SK-N-MC (cell line): ENCODE measurements around the gene POR.

Experiments used
- DNase-seq: peaks from one replicate; pipeline ENCODE4 v3.0.0-alpha.2; 2011; ENCODE audit warnings: low read depth, low spot score
- H3K27ac ChIP-seq: fragments of 200-600 bp; sonication (generic); 2 replicates; pipeline ENCODE4 v1.5.1; 2016; ENCODE audit warnings: mixed run types
- H3K36me3 ChIP-seq: fragments of 200-600 bp; sonication (generic); 2 replicates; pipeline ENCODE4 v1.6.1; 2017; ENCODE audit warnings: antibody characterized with exemption, low read length, mixed read lengths; ENCODE audit not compliant: insufficient read depth
- H3K4me3 ChIP-seq: fragments of 200-600 bp; sonication (generic); 2 replicates; pipeline ENCODE4 v1.5.1; 2016
- H3K9ac ChIP-seq: fragments of 200-600 bp; sonication (generic); 2 replicates; pipeline ENCODE4 v1.8.0; 2017; ENCODE audit warnings: mixed run types, mixed read lengths; ENCODE audit not compliant: insufficient read length
- H3K9me3 ChIP-seq: fragments of 200-600 bp; sonication (generic); 2 replicates; pipeline ENCODE4 v1.6.1; 2017; ENCODE audit warnings: low read depth, mild to moderate bottlenecking, antibody characterized with exemption, low read length, moderate library complexity, mixed read lengths
- EZH2 ChIP-seq: fragments of 200-600 bp; sonication (generic); IDR thresholded peaks from one replicate; pipeline ENCODE4 v1.6.1; 2017; ENCODE audit warnings: antibody characterized with exemption
- FOXP2 ChIP-seq: optimal IDR thresholded peaks from 2 replicates; pipeline ENCODE3; 2011; ENCODE audit warnings: mild to moderate bottlenecking, moderate library complexity; ENCODE audit not compliant: insufficient read depth; ENCODE audit errors: extremely low read length, control extremely low read depth
- POLR2AphosphoS5 ChIP-seq: IDR thresholded peaks from 2 replicates; pipeline ENCODE4 v1.6.1; 2012; ENCODE audit warnings: mild to moderate bottlenecking, low read depth, low read length, borderline replicate concordance

POR gene

DNA sequence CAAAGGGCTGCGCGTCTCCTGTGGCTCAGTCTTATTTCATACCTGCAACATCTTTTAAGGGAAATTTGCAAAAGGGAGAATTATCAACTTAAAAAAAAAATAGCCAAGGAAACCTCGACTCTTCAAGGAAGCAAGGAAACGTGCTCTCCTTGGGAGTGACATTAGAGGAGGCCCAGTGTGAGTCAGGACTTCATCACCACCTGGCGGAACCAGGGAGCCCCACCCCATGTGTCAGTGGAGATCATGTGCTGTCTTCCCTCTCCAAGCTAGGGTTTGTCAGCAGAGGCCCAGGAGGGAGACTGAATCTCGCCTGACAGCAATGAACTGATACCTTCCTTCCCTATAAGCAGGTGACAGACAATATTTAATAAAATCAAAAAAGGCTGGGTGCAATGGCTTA lies 28.9 kb downstream of the POR start:
- no peaks in the 10 kb centered on the region for H3K36me3 ChIP-seq
- H3K9me3 ChIP-seq = 0 out of 2 replicates have a peak, but pooled peaks cover 3% of the 10 kb centered on the region
- DNase-seq = no peak
- no peak overlapping the region for H3K27ac ChIP-seq
- no peak overlapping the region for H3K9ac ChIP-seq
- TF ChIP-seq POLR2AphosphoS5 = no peak
- TF ChIP-seq EZH2 = no peak
- TF ChIP-seq FOXP2 = no peak
- no peak overlapping the region for H3K4me3 ChIP-seq

DNA sequence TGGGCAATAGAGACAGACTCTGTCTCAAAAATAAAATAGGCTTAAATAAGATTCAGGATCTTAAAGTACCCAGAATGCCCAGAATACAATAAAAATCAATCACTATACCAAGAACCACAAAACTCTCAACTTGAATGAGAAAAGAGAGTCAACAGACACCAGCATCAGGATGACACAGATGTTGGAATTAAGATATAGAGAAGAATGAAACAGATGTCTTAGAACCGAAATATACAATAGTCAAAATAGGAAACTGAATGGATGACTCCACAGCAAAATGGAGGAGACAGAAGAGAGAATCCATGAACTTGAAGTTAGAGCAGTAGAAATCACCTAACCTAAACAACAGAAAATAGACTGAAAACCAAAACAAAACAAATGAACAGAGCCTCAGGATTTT lies 29.6 kb downstream of the POR start:
- TF ChIP-seq POLR2AphosphoS5 (no peak), EZH2 (no peak), FOXP2 (no peak)
- no peak for DNase-seq
- Histone ChIP-seq H3K4me3 (no peak overlapping the region), H3K9ac (no peak overlapping the region), H3K9me3 (0 out of 2 replicates have a peak, but pooled peaks cover 3% of the 10 kb centered on the region), H3K27ac (no peak overlapping the region), H3K36me3 (no peaks in the 10 kb centered on the region)

DNA sequence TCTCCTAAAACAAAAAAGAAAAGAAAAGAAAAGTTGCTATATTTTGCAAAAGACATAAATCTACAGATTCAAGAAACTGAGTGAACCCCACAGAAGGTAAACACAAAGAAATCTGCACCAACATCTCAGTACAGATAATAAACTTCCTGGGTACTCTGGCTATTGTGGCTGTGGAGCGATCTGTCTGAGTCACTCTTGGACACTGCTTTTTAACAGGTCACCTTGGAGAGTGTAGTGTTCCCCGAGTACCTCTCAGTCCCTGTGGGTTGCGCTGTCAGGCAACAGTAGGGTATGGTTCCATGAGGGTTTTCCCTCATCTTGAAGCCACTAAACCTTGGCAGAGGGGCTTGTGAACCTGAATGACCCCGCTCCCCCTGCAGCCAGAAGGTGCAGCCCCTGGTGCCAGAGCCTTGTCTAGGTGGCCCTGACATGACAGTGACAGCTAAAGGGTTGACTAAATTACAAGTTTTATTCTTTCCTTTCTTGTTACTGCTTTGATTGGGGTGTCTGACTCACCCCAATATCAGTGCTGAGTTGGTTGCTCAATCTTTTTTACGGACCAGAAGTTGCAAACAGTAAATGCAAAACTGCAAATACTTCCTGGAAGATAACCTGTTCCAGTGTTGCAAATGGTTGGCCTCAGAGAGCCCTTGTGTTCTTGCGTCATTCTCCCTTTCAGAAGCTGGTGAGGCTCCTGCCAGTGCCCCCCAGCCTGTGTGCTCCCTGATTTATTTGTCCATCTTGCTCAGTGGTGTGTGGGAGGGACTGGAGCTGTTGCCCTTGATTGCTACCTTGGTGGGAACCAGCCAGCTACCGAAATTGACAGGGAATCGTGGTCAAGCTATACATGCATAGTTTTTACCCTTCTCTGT lies 30.6 kb downstream of the POR start:
- H3K27ac ChIP-seq = no peak overlapping the region
- H3K9ac ChIP-seq = no peak overlapping the region
- TF ChIP-seq EZH2 (no peak), FOXP2 (no peak), POLR2AphosphoS5 (no peak)
- no peak for DNase-seq
- H3K36me3 ChIP-seq = no peaks in the 10 kb centered on the region
- no peak overlapping the region for H3K4me3 ChIP-seq
- 0 out of 2 replicates have a peak, but pooled peaks cover 3% of the 10 kb centered on the region for H3K9me3 ChIP-seq

DNA sequence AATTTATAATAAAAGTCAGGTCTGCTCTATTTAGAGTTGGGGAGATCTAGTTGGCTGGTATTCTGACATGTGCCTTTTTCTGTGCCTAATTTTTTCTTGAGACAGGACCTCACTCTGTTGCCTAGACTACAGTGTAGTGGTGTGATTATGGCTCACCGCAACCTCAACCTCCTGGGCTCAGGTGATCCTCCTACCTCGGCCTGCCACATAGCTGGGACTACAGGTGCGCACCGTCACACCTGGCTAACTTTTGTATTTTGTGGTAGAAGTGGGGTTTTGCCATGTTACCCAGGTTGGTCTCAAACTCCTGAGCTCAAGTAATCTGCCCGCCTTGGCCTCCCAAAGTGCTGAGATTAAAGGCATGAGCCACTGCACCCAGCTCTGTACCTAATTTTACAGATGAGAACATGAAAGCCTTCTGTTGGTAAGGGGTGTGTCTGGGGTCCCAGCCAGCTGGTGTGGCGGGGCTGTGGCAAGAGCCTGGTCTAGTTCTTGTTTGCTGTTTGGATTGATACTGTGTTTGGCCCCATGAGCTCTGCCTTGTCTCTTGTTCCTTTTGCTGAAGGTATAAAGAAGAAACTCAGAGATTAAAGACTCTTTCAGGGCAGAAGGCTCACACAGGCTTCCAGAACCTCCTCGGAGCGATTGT lies 31.4 kb downstream of the POR start:
- Histone ChIP-seq H3K9me3 (0 out of 2 replicates have a peak, but pooled peaks cover 3% of the 10 kb centered on the region), H3K9ac (no peak overlapping the region), H3K27ac (no peak overlapping the region), H3K36me3 (no peaks in the 10 kb centered on the region), H3K4me3 (no peak overlapping the region)
- DNase-seq = no peak
- no peak for TF ChIP-seq FOXP2
- no peak for TF ChIP-seq POLR2AphosphoS5
- TF ChIP-seq EZH2 = no peak

DNA sequence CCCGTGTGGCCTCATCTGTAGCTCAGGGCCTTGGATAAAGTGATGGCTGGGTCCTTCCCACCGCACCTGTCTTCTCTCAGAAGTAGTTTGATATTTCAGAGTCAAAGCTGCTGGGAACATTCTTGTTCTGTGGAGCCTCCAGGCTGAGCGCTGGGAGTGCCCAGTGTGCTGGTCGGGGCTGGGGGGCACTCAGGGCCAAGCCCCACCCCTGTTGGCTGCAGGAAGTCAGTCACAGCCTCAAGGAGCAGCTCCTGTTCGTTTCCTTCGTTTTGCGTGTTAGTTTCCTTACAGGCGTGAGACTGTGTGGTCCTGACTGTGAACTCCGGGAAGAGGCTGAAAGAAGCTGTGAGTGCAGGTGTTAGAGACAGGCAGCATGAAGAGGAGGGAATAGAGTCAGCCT lies 33.2 kb downstream of the POR start:
- no peak for DNase-seq
- Histone ChIP-seq H3K36me3 (no peaks in the 10 kb centered on the region), H3K9ac (no peak overlapping the region), H3K27ac (no peak overlapping the region), H3K4me3 (no peak overlapping the region), H3K9me3 (0 out of 2 replicates have a peak, but pooled peaks cover 3% of the 10 kb centered on the region)
- TF ChIP-seq FOXP2 = no peak
- no peak for TF ChIP-seq EZH2
- TF ChIP-seq POLR2AphosphoS5 = no peak

DNA sequence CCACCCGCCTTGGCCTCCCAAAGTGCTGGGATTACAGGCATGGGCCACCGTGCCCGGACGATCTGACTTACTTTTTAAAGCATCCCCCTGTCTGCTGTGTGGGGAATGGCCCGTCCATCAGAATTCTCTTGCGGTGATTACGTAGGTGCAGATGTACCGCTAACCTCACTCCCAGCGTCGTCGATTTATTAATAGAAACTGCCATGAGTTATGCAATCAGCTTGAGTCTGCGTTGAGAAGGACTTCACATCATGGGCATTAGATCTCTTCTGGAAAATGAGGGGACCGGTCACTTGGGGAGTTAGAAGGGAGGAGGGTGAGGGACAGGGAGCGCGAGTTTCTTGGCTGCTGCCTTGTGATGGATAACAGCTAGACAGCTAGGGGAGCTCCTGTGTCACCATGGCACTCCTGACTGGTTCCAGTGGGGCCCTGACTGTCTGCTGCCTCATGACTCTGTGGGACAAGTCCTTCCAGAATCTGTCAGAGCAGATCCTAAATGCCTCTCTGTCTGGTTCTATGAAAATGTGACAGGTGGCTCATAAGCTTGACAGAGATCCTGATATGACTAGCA lies 35.2 kb downstream of the POR start:
- no peaks in the 10 kb centered on the region for H3K9me3 ChIP-seq
- TF ChIP-seq EZH2 = no peak
- TF ChIP-seq FOXP2 = no peak
- TF ChIP-seq POLR2AphosphoS5 = no peak
- no peak overlapping the region for H3K9ac ChIP-seq
- H3K36me3 ChIP-seq = peaks cover 5% of the 10 kb centered on the region
- no peak for DNase-seq
- H3K27ac ChIP-seq = no peak overlapping the region
- no peak overlapping the region for H3K4me3 ChIP-seq

DNA sequence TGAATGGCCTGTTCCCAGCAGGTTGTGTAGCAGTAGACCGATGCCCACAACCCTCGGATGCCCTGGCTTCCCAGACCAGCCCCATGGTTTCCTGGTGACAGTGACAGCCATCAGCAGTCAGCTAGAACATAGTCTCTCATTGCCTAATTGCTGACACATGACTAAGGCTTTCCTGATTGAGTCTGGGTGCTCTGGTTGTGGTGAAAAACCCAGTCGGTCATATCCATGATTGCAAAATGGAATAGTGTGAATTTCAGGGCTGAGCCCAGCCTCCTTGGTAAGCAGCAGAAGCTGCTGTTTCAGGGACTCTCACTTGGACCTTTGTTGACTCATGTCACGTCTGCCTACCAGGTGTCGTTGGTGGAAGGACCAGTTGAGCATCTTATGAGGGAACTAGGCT lies 36.6 kb downstream of the POR start:
- Histone ChIP-seq H3K4me3 (no peak overlapping the region), H3K27ac (no peak overlapping the region), H3K9me3 (no peaks in the 10 kb centered on the region), H3K36me3 (peaks cover 5% of the 10 kb centered on the region), H3K9ac (no peak overlapping the region)
- TF ChIP-seq FOXP2 (no peak), EZH2 (no peak), POLR2AphosphoS5 (no peak)
- DNase-seq = no peak

DNA sequence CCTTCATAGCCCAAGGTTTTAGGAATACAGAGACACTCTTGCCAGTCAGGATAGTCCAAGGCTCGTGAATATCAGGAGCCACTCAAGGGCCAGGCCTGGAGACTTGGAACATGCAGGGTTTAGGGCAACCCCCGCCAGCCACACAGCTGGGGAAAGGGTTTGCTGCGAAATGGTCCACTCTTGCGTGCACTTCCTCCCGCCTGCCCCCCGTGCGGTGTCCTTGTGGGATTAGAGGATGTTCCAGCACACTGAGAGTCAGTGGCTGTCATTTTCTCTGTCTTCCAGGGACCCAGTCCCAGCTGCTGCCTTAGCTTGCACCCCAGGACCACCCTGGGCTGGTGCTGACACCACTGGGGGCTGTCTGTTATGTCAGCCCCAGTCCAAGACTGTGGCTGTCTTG lies 38.5 kb downstream of the POR start:
- H3K9me3 ChIP-seq = no peaks in the 10 kb centered on the region
- no peak overlapping the region for H3K4me3 ChIP-seq
- peaks cover 11% of the 10 kb centered on the region for H3K36me3 ChIP-seq
- DNase-seq = no peak
- H3K27ac ChIP-seq = no peak overlapping the region
- TF ChIP-seq POLR2AphosphoS5 (no peak), FOXP2 (no peak)
- H3K9ac ChIP-seq = no peak overlapping the region
